ENCODE data around the gene SASH3. TPM values are rescaled to one million over a fixed set of nuclear protein-coding genes. Genes with fewer than 3 reads are reported as not detected.

Gene SASH3
- total RNA-seq, 1 donor from 2014 or later = 74.9 TPM

DNA sequence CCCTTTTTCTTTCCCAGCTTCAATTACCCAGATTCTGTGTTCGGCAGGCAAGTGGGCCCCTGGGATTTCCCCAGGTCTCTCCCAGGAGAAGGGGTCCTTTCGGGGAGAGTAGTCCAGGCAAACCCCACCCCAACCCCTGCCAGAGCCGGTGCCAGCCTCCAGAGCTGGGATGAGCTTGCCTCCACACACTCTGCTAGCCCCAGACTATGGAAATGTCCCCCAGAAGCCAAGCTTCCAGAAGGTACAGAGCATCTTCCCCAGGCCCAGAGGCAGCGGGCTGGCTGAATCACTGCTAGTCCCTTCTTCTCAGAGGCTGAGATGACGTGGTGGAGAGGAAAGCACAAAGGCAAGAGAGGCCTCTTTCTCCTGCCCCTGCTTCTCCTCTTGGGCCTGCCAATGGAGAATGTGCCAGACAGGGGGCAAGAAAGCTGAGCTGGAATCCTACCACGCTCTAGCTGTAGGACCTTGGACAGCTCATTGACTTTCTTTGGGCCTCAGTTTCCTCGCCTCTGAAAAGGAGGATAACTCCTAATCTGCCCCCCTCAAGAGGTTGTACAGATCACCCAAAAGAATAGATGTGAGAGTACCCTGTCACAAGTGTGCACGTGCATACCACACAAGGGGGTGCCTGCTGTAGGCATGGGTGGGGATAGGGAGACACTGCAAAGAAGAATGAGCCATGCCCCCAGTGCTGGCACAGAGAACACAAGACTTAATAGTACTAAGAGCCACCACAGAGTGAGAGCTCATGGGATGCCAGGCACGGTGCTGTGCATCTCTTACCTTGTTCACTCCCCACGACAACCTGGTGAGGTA is 2.1 kb downstream of the SASH3 start:
- H3K27me3 ChIP-seq (ENCODE audit: low read depth) = no peaks in the 10 kb centered on the region
- DNase-seq = no peak
- H3K9me3 ChIP-seq = no peaks in the 10 kb centered on the region
- TF ChIP-seq, protein P1, sequence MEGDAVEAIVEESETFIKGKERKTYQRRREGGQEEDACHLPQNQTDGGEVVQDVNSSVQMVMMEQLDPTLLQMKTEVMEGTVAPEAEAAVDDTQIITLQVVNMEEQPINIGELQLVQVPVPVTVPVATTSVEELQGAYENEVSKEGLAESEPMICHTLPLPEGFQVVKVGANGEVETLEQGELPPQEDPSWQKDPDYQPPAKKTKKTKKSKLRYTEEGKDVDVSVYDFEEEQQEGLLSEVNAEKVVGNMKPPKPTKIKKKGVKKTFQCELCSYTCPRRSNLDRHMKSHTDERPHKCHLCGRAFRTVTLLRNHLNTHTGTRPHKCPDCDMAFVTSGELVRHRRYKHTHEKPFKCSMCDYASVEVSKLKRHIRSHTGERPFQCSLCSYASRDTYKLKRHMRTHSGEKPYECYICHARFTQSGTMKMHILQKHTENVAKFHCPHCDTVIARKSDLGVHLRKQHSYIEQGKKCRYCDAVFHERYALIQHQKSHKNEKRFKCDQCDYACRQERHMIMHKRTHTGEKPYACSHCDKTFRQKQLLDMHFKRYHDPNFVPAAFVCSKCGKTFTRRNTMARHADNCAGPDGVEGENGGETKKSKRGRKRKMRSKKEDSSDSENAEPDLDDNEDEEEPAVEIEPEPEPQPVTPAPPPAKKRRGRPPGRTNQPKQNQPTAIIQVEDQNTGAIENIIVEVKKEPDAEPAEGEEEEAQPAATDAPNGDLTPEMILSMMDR (IDR thresholded peaks at IDR 0.05) = no peak
- ATAC-seq = no peak
- intact Hi-C loops (cut with DNase I) = no loop called here
- H3K4me3 ChIP-seq = peak overlapping the region; percentile 38
- H3K36me3 ChIP-seq = no peaks in the 10 kb centered on the region
- no peaks in the 10 kb centered on the region for H3K4me1 ChIP-seq
- H3K27ac ChIP-seq = no peak overlapping the region

- Histone ChIP-seq H3K27ac (no peak overlapping the region), H3K4me3 (peak overlapping the region; percentile 38), H3K4me1 (no peaks in the 10 kb centered on the region), H3K27me3 (ENCODE audit: low read depth) (no peaks in the 10 kb centered on the region), H3K36me3 (no peaks in the 10 kb centered on the region), H3K9me3 (no peaks in the 10 kb centered on the region)
- DNase-seq (no peak), ATAC-seq (no peak)
- intact Hi-C loops (cut with DNase I) = no loop called here
- TF ChIP-seq, protein P1 (IDR thresholded peaks at IDR 0.05) = no peak
Measured at GRCh38 chrX:129782706-129783105, 3.0 kb downstream of the SASH3 start.

DNA sequence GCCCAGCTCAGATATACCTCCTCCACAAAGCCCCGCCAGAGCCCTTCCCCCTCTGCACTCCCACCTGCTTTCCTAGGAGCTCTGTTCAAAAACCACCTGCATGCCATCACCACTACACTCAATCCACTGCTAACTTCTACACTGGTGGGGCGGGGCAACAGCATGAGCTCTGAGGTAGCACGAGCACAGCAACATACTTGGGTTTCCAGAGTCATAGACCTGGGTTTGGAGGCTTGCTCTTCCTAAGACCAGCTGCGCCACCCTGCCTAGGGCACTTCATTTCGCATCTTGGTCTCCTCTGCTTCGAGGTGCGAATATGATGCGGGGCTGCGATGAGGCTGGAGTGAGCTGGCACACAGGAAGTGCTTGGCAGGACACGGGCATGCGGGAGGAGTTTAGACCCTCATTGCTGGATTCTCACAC is 3.6 kb downstream of the SASH3 start:
- Histone ChIP-seq H3K27me3 (ENCODE audit: low read depth) (no peaks in the 10 kb centered on the region), H3K27ac (no peak overlapping the region), H3K4me1 (no peaks in the 10 kb centered on the region), H3K4me3 (no peak overlapping the region), H3K9me3 (no peaks in the 10 kb centered on the region), H3K36me3 (no peaks in the 10 kb centered on the region)
- intact Hi-C loops (cut with DNase I) = no loop called here
- DNase-seq (no peak), ATAC-seq (no peak)
- TF ChIP-seq, protein P1 (IDR thresholded peaks at IDR 0.05) = no peak

GRCh38 chrX:129784371-129784770 is 4.6 kb downstream of the SASH3 start:
- Histone ChIP-seq H3K4me1 (no peaks in the 10 kb centered on the region), H3K9me3 (no peaks in the 10 kb centered on the region), H3K36me3 (no peaks in the 10 kb centered on the region), H3K27me3 (ENCODE audit: low read depth) (no peaks in the 10 kb centered on the region), H3K27ac (no peak overlapping the region), H3K4me3 (no peak overlapping the region)
- intact Hi-C loops (cut with DNase I) = no loop called here
- no peak for ATAC-seq
- TF ChIP-seq, protein P1 (IDR thresholded peaks at IDR 0.05) = no peak
- DNase-seq = no peak

DNA sequence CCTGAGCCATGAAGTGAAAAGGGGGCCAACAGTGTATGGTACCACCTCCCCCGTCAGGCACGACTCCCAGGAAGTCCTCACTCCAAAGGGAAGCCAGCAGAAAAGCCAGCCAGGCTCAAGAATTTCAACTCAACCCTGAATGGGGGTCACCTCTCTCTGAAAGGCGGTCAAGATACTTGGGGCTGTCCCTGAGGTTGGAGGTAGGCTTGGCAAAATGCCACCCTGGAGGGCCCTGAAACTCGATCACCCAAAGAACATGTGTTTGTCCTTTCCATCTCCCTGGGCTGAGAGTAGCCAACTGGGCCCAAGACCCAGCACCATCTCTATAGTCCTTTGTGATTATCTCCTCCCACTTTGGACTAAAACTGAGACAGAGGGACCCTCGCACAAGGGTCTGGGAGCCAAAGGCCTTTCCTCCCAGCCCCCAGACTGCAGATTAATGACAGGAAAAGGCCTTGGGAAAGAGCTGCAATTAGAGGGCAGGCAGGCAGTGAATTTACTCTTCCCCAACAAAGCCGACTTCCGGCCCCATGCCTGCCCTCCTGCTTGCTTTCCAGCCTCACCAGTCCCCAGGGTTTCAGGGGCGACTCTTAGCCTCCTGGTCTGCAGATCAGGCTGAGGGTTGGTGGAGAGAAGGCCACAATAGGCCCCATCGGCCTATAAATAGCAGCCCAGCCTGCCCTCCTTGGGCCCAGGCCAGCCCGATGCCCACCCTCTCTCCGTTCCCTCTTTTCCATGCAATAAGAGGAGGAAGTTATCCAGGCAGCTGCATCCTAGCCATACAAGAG is 5.6 kb downstream of the SASH3 start:
- TF ChIP-seq, protein P1 (IDR thresholded peaks at IDR 0.05) = no peak
- no peak for ATAC-seq

More for the DNA sequence above, 5.6 kb downstream of the SASH3 start:
- intact Hi-C loops (cut with DNase I) = no loop called here
- Histone ChIP-seq H3K9me3 (no peaks in the 10 kb centered on the region), H3K36me3 (no peaks in the 10 kb centered on the region), H3K4me1 (no peaks in the 10 kb centered on the region), H3K27ac (no peak overlapping the region), H3K27me3 (ENCODE audit: low read depth) (no peaks in the 10 kb centered on the region), H3K4me3 (no peak overlapping the region)
- no peak for DNase-seq
